GM21526 (cell line): Measurements from ENCODE around the gene SLC1A5.

ENCODE experiments used
- ATAC-seq: cut with Tn5 transposase; IDR thresholded peaks from one replicate; pipeline ENCODE4 v1.9.1; 2021; ENCODE audit warnings: moderate library complexity; ENCODE audit not compliant: unreplicated experiment, low FRiP score

Gene SLC1A5

DNA sequence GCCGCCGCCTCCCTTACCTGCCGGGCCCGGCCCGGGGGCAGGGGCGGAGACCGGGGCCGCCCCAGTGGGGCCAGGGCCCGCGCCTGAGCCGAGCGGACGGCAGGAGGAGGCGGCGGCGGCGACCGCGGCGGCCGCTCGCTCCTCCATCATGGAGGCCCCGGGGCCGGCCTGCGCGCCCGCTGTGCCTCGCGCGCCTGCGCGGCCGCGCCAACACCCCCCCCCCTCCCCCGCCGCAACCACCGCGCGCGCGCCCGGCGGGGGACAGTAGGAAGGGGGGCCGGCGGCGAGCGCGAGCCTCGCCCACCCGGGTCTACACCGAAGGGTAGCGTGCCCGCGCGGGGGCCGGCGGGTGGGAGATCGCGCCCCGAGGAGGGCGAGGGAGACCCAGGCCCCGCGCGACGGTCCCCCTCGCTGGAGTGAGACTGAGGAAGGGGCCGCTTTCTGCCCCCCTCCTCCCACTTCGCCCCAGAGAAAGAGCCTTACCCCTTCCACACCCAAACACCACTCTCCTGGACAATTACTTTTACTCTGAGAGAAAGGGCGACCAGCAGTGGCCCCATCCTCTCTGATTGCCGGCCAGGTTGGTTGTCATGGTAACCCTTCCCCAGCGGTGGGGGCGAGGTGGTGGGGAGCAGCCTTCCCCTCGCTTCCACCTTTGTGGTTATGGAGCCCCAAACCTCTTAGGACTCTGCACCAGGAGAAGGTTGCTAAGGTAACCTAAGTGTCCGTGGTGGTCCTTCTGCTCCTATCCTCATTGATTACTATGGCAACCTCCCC, 41.9 kb downstream of the SLC1A5 start, which contains the start of gene STRN4:
Gene STRN4 (minus strand): TSS at position 170 of the 777 bp plus-strand sequence. CDS start 20 bp downstream, at position 150.
- no peak for ATAC-seq

DNA sequence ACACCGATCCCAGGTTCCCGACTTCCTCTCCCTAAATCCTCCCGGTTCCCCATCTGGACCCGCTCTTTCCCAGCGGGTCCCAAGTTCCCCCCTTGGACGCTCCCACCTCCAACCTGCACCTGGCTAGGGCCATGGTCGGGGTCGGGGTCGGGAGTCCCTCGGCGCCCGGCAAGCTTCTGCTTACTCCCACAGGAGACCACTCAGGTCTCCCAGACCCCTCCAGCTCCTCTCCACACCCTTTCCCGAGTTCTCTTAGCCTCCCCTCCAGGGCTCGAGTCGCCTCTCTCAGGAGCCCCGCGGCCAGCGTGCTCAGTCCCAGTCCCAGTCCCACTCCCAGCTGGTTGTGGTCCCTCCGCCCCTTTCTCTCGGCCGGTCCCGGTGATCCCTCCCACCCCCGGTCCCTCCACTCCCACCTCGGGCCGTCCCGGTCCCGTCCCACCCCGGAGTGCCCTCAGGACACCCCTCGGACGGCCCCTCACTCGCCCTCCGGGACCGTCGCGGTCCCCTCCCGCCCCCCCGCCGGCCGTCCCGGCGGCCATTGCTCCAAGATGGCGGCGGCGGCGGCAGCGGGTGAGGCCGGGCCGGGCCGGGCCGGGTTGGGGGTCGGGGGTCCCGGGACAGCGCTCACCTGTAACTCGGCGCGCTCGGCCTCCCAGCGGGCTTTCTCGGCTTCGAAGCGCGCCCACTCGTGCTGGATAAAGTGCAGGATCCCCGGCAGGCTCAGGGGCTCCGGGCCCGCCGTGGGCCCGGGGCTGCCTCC, 42.7 kb downstream of the SLC1A5 start, which contains the start of gene FKRP:
Gene FKRP (plus strand): TSS at position 537 of the 760 bp plus-strand sequence. CDS start 9,394 bp downstream, outside the sequence.
- no peak for ATAC-seq

DNA sequence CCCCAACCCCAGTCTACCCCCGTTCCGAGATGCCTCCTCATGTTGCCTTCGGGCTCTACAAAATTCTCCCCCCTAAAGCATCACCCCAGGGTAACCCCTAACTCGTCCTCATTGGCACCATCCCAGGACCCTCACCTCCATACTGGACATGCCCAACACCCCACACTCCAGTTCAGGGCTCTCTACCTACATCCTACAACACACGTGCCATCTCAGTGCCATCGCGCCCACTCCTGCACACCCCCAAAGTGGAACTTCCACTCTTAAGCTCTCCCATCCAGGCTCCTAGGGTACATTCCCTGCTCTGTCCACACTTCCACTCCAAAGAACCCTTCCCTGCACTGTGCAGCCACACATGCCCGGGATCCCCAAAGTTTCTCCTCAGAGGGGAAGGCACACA, 43.4 kb downstream of the SLC1A5 start:
- no peak for ATAC-seq

GRCh38 chr19:46744005-46744691, 44.2 kb downstream of the SLC1A5 start:
- no peak for ATAC-seq

DNA sequence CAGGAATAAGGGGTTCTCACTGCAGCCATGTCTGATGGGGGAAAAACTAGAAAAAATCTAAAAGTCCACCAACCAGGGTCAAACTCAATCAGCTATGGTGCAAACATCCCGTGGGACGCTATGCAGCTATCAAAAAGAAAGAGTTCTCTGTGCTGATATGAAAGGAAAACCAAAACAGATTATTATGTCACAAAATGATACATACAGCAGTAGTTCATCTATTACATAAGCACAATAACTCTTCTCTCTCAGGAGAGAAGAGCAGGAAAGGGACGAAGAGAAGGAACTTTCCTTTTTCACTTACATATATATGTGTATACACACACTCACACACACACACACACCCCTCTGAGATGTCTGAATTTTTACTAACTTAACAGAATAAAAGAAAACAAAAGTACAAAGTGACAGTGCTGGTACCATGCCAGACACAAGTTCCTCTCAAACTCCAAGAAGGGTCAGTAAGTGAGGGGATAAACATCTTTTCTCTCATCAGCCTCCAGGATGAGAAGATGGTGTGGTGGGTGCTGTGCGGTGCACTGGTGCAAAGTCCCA, 45.4 kb downstream of the SLC1A5 start:
- ATAC-seq: no peak

GRCh38 chr19:46741447-46741846, 46.9 kb downstream of the SLC1A5 start:
- ATAC-seq: no peak

DNA sequence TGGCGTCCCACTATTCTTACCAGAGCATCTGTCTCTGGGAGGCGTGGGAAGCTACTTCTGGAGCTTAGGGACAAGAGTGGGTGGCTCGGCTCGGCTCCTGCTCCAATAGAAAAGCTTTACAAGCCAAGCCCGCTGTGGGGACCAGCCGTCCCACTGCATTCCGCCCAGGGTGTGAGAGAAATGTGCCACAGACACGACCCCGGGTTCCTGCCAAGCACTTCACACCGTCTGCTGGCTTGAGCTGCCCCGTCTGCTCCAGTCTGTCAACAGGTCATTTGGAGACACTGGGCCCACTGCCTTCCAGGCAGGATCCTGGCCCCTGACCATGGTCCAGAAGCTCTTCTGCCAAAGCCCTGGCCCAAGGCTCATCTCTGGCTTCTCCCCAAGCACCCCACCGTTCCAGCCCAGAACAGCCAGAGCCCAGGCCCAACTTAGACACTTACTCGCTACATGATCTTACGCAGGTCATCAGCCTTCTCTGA, 49.1 kb downstream of the SLC1A5 start:
- ATAC-seq: no peak

DNA sequence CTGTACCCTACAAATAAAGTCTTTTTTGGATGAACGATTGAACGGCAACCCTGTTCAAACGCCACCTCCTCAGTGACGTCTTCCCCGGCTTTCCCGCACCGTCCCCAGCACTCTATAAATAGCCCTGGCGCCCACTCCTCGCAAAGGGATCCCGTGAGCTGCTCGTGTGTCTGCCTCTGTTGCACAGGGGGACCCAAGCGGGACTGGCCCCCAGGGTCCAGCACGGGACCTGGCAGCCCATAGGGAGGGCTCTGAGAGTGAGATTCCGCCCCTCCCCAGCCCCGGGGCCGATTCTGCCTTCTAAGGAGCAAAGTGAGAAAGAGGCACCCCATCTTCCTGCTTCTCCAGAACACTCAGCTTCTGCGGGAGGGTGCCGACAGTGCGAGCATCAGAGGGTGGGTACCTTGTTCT, 50.6 kb downstream of the SLC1A5 start:
- no peak for ATAC-seq

- ATAC-seq: no peak
Measured at GRCh38 chr19:46737298-46737654, 51.1 kb downstream of the SLC1A5 start.

GRCh38 chr19:46736531-46737297, 51.7 kb downstream of the SLC1A5 start:
- no peak for ATAC-seq

- ATAC-seq: no peak
Measured at GRCh38 chr19:46733690-46734292, 54.6 kb downstream of the SLC1A5 start.

GRCh38 chr19:46732966-46733689, 55.3 kb downstream of the SLC1A5 start:
- no peak for ATAC-seq

DNA sequence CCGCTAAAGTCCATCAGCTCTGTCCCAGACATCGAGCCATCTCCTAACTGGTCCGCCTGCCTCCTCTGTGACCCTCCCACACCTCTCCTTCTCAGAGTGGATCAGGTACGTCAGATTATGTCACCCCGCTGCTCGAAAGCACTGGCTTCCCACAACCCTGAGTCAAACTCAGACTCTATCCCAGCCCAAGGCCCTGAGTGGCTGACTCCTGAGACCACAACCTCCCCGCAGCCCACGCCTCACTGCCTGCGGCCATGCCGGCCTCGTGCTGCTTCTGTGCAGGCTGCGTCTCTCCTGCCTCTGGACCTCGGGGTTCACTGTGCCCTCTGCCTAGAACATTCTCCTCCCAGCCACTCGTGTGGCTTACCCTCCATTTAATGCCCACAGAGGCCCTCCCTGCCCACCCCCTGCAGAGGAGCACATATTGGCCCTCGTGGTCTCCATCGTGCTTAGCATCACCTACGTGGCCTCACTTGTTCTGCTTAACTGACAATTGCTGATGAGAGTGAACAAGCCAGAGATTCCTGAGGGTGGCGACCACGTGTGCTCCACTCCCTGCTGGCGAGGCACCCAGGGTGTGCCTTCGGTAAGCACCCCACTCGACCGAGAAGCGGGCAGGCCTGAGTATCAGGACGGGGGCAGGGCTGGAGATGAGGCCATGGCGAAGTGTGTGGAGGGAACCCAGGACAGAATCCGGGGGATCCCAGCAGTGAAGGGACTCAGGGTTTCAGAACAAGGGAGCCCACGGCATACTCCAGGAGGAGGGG, 56.0 kb downstream of the SLC1A5 start:
- ATAC-seq: no peak

- ATAC-seq: no peak
Measured at GRCh38 chr19:46731584-46731983, 56.8 kb downstream of the SLC1A5 start.

GRCh38 chr19:46731007-46731501, 57.3 kb downstream of the SLC1A5 start:
- ATAC-seq: no peak

DNA sequence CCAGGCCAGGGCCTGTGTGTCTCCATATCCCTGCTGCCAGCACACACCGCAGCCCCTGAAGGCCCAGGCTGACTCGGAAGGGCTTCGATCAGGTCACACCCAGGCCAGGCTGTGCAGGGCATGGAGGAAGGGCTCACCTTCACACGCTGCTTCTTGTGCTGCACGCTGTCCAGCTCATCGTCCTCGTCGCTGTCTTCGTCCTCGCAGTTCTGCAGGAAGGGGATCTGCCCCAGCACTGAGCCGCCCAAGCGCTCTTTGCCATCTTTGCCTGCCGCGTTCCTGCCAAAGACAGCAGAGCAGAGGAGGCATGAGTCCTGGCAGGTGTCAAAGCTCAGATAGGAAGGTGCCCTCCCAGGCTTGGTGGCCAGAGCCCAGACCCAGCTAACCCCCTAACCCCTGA, 57.8 kb downstream of the SLC1A5 start:
- no peak for ATAC-seq

- ATAC-seq: no peak
Measured at GRCh38 chr19:46730187-46730586, 58.2 kb downstream of the SLC1A5 start.

DNA sequence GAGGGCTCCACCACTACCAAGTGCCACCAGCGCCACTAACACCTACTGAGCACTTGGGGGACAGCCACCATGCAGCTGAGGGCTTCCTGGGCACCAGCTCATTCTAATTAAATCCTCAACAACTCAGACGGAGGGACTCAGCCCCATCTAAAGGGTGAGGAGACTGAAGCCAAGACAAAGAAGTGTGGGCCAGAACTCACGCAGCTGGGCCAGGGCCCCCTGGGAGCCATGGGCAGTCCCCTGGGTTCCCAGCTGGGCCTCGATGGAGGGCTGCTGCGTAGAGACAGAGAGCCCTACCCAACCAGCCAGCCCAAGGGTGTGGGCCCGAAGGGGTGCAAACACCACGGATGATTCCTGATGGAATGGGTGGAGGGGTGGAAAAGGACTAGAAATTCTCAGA, 58.7 kb downstream of the SLC1A5 start:
- no peak for ATAC-seq
